ENCODE results near the gene TSSC4. TPM values are rescaled to one million over a fixed set of nuclear protein-coding genes. Genes with fewer than 3 reads are reported as not detected.

TSSC4 gene
- total RNA-seq, 1 donor from 2014 or later, result 25.7 TPM

- DNase-seq, result no peak
These were observed 34.9 kb downstream of the TSSC4 start for GRCh38 chr11:2435288-2436012.

- DNase-seq, result no peak
These were observed 35.5 kb downstream of the TSSC4 start for GRCh38 chr11:2436013-2436520.

GRCh38 chr11:2436521-2437031 lies 36.0 kb downstream of the TSSC4 start:
- no peak for DNase-seq

GRCh38 chr11:2437516-2437915 lies 37.0 kb downstream of the TSSC4 start:
- no peak for DNase-seq

- no peak for DNase-seq
These were observed 39.3 kb downstream of the TSSC4 start for GRCh38 chr11:2439820-2440219.

GRCh38 chr11:2440646-2441045 lies 40.1 kb downstream of the TSSC4 start:
- DNase-seq, result no peak

- DNase-seq, result no peak
These were observed 40.6 kb downstream of the TSSC4 start for GRCh38 chr11:2441171-2441570.

GRCh38 chr11:2442589-2442988 lies 42.0 kb downstream of the TSSC4 start:
- no peak for DNase-seq

- no peak for DNase-seq
These were observed 42.9 kb downstream of the TSSC4 start for GRCh38 chr11:2443406-2443805.

GRCh38 chr11:2443881-2444820 lies 43.6 kb downstream of the TSSC4 start, which contains the start of gene TRPM5:
Gene TRPM5 (minus strand): TSS chr11:2444514. CDS start chr11:2423036, 21,478 bp downstream.
- DNase-seq, result no peak

GRCh38 chr11:2444821-2445745 lies 44.5 kb downstream of the TSSC4 start, which contains the start of gene KCNQ1:
Gene KCNQ1 (plus strand): TSS chr11:2445008. CDS start chr11:2445099, 91 bp downstream.
- DNase-seq, result no peak

GRCh38 chr11:2445746-2446551 lies 45.4 kb downstream of the TSSC4 start:
- DNase-seq, result no peak

GRCh38 chr11:2446590-2447252 lies 46.2 kb downstream of the TSSC4 start:
- DNase-seq, result no peak

GRCh38 chr11:2447253-2447950 lies 46.9 kb downstream of the TSSC4 start:
- no peak for DNase-seq

- no peak for DNase-seq
These were observed 47.6 kb downstream of the TSSC4 start for GRCh38 chr11:2447951-2448650.

- DNase-seq, result no peak
These were observed 48.4 kb downstream of the TSSC4 start for GRCh38 chr11:2448661-2449547.

GRCh38 chr11:2449548-2450320 lies 49.2 kb downstream of the TSSC4 start:
- DNase-seq, result no peak
